ENCODE data around the gene EBPL.

Gene EBPL

DNA sequence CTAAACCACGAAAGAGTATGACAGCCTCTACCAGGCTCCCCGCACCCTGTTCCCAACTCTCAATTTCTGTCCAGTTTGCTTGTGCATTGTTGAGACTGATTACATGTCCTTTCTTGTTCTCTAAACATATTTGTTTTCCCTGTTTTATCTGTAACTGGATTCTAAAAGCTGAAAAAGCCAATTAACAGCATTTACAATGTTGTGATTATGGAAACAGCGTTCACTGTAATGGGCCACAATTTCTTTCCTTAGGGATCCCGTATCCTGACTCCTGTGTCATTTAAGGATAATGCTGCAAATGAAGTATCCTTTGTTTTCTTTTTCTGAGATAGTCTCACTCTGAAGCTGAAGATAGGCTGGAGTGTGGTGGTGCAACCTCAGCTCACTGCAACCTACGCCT lies 20.5 kb downstream of the EBPL start:
- no peak for DNase-seq

DNA sequence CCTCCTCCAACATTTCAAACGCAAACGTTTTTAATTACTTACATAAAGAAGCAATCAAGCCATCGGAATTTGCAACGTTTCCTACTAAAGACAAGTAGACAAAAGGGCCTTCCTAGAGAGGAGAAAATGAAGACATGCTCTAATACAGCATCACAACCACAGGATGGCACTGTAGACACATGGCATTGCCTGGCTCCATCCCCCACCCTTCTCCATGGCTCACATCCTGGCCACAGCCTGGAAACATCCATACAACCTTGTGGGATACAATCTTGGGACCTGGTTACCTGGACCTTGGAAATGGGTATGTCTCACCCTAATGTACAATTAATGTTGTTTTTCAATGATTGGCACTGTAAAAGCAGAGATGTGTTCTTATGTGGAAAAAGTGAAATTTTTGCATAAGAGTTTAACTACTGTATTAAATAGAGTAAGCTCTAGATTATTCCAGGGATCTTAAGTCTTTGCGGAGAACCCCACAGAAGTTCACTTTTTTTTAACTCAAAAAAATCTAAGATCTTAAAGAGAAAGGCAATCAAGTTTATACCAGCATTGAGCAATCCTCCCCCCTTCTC lies 21.5 kb downstream of the EBPL start:
- DNase-seq, result no peak

DNA sequence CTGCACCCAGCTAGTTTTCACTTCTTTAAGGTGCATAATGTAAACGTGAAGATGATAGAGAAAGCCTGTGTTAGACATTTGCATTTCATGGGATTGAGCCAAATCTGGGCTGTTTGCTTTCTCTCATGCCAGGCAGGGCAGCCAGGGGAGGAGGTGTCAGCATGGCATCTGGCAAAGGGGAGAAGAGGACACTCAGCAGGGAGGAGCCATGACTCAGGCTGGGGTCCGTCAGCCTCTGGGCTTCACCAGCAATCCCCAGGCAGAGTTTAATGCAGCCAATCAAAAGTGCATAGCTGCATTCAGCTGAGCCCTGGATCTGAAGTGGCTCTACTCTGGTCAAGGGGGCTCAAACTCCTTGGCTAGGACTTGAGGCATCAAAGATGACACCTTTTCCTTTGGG lies 23.5 kb downstream of the EBPL start:
- no peak for DNase-seq

DNA sequence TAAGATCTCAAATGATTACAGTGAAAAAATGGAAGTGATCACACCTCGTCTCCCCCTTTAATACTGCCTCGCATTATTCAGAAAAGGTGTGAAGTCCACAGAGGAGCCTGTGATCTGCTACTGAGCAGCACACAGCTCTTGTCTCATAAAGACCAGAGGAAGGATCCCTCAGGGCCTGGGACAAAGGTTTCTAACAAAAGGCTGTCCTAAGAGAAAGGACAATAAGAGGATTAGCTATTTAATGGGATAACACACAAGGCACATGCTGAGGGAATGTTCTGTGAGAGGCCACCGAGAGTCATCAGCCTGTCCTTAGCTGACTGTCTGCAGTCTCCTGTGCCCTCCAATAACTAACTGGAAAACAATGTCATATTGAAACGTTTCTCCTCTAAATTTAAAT lies 26.7 kb downstream of the EBPL start:
- DNase-seq, result no peak

DNA sequence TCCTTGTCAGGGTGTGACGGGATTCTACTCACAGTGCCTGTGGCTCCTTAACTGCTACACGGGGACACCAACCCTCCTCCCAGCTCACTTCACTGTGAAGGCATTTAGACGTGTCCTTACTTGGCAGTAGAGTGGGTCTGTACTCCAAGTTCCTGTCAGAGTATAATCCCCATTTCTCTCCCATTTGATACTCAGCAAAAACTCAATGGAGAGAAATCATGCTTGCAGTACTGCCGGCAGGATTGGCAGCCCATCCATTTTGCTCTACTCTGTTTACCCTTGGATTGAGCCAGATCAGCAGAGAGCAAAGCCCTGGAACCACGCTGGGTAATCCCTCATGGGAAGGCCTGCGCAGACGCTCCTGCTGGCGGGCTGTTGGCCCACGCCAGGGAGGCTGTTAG lies 34.0 kb downstream of the EBPL start:
- no peak for DNase-seq

DNA sequence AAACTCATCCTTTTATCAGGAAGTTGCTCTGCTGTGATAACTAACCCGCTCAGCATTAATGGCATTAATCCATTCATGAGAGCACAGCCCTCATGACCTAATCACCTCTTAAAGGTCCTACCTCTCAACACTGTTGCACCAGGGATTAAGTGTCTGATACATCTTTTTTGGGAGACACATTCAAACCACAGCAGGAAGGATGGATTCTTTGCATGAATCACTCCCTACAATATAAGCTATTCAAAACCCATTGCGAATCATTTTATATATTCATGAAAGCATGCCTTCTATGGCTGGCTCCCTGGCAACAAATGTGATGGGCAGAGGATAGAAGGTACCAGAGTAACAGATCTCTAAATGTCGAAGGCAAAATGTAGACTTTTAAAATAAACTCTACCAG lies 35.4 kb downstream of the EBPL start:
- no peak for DNase-seq

DNA sequence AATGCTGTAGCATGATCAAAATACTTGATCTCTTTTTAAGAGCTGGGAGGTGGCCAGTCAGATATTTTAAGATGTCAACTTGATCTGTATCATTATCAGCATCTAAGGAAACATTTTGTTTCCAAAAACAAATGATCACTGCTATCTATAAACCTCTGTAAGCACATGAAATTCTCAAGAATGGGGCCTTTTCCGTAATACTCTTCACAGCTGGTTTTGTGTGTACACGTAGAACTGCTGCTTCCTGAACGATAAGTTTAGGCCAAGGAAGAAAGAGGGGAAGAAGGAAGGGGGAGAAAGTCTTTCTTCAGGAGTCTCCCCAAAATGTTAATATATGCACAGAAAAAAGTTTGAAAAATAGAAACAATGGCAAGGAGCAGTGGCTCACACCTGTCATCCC lies 37.3 kb downstream of the EBPL start:
- no peak for DNase-seq

DNA sequence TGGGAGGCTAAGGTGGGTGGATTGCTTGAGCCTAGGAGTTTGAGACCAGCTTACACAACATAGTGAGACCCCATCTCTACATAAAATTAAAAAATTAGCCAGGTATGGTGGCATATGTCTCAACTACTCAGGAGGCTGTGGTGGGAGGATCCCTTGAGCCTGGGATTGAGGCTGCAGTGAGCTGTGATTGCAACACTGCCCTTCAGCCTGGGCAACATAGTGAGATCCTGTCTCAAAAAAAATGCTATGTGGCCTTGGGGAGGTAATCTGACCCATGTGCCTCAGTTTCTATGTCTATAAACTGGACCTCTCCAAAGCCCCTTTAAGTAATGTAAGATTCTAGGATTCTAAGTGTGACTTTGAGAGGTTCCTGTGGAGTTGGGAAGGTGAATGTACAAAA lies 37.8 kb downstream of the EBPL start:
- DNase-seq, result no peak

DNA sequence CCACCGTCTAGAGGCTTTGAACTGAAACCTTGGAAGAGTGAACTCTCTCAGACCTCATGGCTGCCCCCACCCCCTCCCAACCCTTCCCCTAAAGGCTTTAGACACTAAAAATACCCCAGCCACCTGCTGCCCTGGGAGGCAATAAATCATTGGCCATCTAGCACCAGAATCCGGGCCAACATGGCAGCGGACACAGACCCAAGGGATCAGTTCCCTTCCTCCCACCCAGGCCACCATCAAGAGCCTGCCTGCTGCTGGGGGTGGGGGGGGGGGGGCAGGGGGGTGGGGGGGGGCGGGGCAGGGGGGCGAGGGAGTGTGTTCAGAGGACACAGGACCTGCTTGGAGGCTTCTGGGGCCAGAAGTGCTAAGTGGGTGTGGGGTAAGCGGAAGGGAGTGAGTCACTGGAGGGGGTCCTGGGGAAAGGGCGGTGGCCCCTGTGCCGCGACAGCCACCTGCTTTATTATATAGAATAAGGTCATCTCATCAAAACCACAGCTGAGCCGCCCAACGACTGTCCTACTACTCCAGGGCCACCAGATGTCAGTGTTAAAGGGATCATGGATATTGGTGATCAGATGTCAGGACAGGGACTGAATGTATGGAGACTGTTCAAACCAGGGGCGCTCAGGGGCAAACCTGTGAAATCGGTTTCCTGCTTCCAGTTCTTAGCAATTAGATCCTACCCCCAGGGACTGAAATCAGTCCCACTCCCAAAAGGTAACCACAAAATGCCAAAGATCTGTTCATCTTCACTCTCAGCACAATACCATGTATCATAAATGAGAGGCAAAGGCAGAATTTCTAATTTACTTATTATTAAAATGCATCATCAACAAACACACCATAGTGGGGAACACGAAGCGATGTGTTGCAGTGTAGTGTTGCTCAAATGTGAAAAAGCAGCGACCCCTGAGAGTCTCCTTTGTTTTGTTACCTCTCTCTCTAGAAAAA lies 38.7 kb downstream of the EBPL start:
- no peak for DNase-seq

DNA sequence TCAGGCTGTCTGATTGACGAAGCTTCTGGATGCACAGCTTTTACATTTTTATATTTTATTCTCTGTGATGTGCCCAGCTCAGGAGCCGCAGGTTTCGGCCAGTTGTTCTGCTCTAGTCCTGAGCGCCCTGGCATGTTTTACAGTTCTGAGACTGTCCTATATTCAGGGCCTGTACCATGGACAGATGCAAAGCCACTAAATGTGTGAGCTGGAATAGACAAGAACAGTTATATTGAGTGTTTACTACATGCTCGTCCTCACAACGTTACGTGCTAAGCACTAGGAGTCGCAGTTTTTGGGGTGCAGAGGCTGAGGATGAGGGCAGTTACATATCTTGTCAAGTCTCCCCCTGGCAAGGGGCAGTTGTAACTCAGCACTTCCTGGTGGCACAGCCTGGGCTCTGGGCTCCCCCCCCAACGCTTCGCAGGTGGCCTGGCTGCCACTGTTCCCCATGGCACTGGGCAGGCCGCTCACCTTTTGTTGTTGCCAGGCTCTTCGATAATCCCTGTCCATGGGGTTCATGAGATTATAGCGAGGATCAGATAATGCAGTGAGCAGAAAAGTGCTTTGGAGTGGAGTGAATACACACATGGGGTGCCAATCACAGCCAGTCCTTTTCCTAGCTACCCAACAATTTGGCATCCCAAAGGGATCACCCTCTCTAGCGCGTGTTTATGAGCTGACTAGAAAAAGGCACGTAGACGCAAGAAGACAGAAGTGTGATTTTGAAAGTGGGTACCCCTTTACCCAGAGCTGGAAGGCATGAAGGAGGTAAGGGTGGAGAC lies 39.5 kb downstream of the EBPL start:
- DNase-seq, result no peak

DNA sequence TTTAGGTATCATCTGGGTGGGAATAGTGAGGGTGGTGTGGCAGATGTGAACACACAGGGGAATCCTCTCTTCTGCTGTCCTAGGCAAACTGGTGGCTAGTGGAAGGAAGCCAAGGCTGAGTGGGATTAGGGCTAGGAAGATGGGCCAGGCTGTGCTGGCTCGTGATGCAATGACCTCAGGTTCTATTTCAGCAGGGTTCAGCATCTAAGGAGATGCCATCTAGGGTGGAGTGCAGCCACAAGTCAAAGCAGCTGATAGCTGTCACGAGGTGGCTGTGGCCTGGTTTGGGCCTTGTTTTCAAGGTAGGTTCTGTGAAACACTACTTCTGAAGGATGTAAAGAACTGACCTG lies 41.3 kb downstream of the EBPL start:
- no peak for DNase-seq

DNA sequence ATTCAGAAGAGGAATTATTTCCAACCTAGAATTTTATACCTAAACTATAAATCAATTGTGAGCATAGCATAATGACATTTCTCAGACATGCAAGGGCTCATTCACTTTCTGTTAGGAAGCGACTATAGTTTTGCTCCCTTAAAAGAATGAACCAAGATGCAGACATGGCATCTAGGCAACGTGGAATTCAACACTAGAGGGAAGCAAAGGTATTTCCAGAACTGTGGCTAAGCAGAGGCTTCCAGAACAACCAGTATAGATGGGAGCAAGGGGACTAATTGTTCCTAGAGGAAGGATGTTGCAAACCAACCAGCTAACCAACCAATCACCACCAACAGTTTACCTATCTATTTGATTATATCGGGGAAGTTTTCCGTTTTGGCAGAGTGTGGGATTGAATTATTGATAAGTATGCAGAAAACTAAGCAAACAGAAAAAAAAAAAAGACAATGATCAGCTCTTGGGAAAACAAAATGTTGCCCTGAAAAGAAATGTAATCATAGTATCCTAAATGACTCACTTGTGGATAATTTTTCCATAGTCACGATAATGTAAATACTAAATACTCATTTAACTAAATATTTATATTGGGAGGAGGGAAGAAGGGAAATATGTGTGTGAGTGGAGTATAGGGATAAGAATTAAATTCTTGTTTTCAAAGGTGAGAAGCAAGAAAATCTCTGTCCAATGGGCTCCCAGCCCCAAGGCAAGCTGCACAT lies 41.9 kb downstream of the EBPL start:
- no peak for DNase-seq

DNA sequence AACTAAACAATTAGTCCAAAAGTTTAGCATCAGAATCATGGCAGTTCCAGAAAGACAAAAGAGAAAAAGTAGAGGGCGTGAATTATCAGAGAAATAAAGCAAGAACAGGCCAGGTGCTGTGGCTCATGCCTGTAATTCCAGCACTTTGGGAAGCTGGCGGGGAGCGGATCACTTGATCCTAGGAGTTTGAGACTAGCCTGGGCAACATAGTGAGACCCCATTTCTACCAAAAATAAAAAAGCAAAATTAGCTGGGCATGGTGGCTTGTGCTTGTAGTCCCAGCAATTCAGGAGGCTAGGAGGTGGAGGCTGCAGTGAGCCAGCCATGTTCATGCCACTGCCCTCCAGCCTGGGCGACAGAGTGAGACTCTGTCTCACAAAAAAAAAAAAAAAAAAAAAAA lies 44.6 kb downstream of the EBPL start:
- DNase-seq, result no peak

DNA sequence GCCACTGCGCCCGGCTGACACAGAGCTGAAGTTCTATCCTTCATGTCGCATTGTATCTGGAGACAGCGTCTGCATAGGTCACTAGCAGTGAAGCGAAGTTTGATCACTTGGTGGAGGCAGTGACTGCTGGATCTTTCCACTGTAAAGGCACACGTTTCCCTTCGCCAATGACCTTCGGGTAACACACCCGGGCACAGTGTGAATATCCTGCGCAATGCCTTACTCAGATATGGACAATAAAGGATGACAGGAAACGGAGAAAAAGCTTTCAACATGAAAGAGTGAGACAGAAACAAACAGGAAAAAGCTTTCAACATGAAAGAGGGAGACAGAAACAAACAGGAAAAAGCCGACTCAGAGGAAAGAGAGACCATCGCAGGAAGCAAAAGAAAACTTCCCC lies 45.8 kb downstream of the EBPL start:
- no peak for DNase-seq

DNA sequence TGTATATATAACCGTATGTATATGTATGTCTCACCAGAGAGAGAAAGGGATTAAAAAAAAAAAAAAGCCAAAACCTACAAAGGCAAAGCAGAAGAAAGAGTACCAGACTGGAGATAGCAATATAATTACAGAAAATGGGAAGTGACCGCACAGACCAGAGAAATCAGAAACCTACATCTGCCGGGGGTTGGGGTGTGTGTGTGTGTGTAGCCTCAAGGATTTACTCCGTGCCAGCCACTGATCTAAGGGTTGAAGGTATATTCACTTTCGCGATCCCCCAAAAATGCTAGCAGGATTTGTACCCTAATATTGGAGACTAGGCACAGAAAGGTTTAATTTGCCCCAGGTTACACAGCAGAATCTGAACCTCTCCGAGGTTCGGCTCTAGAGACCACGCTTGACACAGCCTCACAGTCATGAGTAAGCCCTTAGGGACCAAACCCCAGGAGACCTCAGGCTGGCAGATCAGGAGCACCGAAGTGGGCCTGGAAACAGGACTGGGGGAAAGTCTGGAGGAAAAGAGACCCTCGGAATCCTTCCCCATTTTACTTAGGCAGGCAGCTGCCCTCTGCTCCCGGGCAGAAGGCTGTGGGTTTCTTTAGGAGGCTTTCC lies 48.1 kb downstream of the EBPL start:
- DNase-seq, result no peak

DNA sequence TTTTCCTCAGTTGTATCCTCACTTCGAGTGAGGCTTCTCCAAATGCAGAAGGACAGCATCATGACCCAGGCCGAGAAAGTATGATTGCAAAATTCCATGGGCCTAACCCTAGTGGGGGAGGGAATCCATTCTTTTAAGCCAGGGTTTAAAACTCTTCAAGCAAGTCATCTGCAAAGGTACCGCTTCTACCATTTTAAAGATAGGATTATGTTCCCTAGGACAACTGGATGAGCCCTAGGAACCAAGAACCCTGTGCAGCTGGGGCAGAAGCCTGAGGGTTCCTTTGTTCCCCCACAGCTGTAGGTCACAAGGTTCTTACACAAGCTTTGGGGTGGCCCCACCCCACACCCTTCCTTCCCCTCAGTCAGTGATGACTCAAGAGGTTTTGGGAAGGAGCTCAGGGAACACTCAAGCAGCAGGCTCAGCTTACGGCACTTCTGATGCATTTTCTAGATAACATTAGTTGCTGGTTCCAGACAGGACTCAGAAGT lies 49.4 kb downstream of the EBPL start:
- no peak for DNase-seq

DNA sequence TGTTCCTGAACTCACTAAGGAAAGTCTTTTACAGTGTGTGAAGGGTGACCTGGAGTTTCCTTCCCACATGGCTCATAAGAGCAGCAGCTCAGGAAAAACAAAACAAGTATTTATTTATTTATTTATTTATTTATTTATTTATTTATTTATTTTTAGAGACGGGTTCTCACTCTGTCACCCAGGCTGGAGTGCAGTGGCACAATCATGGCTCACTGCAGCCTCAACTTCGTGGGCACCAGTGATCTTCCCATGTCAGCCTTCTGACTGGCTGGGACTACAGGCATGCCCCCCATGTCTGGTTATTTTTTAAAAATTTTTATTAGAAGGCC lies 52.6 kb downstream of the EBPL start:
- no peak for DNase-seq

DNA sequence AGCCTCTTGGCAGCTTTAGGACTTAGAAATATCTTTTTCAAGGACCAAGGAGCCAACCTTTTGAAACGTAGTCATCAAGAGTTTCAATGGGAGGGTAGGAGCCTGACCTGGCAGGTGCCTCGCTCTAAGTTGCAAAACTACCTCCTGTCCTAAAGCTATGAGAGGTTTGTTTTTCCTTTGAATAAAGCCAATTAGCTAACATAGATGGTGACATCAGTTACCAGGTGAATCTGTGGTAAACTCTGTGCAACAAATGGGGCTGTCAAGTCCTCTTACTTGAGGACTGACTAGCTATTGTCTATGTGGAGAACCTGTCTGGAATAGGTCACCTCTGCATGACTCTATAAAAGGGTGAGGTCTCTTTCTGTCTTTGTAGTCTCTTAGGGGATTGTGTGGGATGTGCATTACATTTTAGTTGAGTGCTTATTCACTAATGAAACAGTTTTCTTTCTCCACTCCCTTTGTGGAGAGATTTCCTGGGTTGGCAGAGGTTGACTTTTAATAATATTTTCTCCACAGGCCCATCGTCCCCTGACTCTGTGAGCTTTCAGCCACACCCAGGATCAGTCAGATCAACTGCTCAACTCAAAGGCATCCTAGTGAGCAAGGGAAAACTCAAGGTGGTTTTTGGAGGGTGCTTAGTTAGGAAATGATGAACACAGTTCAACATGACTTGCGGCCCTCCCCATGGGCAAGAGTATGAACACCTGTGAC lies 53.1 kb downstream of the EBPL start:
- DNase-seq, result no peak

DNA sequence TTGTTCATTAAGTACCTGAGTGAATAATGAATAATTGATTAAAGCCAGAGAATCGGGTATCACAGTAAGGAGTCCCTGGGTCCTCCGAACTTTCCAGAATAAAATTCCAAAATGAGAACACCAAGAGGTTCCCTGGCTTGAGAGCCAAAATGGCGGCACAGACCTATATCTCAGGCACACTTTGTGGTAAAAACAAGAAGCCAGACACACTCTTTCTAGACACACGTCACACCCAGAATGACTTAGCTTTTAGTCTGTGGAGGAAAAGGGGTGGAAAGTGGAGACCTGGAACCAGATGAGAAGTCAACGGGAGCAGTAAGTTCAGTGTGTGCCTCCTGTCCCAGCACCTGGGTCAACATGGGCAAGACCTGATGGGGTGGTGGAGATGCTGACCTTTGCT lies 54.6 kb downstream of the EBPL start:
- no peak for DNase-seq

DNA sequence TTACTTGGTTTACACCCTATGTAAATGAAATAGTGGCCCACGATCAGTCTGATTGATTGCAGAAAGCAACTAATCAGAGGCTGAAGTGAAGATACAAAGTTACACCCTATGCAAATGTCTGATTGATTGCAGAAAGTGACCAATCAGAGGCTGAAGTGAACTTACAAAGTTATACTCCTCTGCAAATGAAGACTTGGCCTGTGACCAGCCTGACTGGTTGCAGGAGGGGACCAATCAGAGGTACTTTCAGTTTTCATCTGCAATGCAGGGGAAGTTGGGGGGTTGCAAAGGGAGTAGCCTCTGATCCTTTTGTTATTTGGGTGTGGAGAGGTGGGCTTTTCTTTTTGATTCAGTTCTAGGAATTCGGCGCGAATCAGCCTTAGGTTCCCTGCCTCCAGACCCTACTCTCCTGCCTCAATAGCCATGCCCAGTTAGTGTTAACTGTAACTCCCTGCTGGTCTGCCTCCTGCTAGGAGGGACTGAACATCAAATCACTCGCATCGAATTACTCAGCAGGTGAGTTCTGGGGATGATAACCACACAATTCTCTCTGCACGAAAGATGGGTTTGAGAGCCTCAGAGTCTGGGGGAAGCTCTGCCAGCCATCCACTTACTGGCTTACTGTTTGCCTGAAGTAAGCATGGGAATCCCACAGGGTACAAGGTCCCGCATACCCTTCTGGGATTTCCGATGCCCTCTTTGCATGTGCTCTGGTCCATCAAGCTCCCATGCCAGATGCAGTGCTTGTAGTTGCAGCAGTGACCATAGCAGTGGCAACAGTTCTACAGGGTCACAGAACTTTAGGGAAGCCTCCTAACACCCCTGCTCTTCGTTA lies 55.5 kb downstream of the EBPL start:
- DNase-seq, result peak; percentile 42

DNA sequence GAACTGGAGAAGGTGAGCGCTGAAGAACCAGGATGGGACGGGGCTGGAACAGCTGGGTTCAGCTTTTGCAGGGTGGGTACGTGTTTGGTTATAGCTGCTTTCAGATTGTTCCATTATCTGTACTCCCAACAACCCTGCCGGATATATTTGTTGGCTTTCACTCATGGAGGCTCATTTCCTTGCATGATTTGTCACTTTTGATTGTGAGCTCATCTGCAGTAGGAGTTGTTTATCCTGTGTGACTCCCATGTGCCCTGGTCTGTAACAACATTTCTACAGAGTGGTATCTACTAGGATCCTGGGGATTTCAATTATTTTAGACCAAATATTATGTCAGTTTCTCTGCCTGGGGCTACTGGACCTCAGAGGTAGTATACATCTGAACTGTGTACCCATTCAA lies 57.6 kb downstream of the EBPL start:
- no peak for DNase-seq

Measured in central memory CD4-positive, alpha-beta T cell (primary cell).